HG03159 (cell line): ENCODE data around the gene NOP10.
"Not testable (repeated sequence)": the region's sequence is repeated elsewhere in the genome, so short reads cannot be mapped to it uniquely, and the experiment has no call there.

Experiments used
- ATAC-seq: cut with Tn5 transposase; IDR thresholded peaks from one replicate; pipeline ENCODE4 v1.9.1; 2021; ENCODE audit warnings: mild to moderate bottlenecking, moderate library complexity; ENCODE audit not compliant: unreplicated experiment

Gene NOP10

GRCh38 chr15:34359416-34359815, 16.5 kb upstream of the NOP10 start:
- no peak for ATAC-seq

- ATAC-seq, result no peak
Observed at GRCh38 chr15:34358948-34359347, 16.0 kb upstream of the NOP10 start.

GRCh38 chr15:34358367-34358766, 15.4 kb upstream of the NOP10 start:
- no peak for ATAC-seq

GRCh38 chr15:34357653-34358052, 14.7 kb upstream of the NOP10 start:
- ATAC-seq, result no peak

- no peak for ATAC-seq
Observed at GRCh38 chr15:34355241-34355640, 12.3 kb upstream of the NOP10 start.

- no peak for ATAC-seq
Observed at GRCh38 chr15:34354286-34354685, 11.3 kb upstream of the NOP10 start.

- no peak for ATAC-seq
Observed at GRCh38 chr15:34353627-34354026, 10.7 kb upstream of the NOP10 start.

GRCh38 chr15:34352996-34353395, 10.1 kb upstream of the NOP10 start:
- not testable (repeated sequence) for ATAC-seq

- ATAC-seq, result no peak
Observed at GRCh38 chr15:34349769-34350168, 6.8 kb upstream of the NOP10 start.

- ATAC-seq, result no peak
Observed at GRCh38 chr15:34348735-34349300, 5.9 kb upstream of the NOP10 start.

- ATAC-seq, result no peak
Observed at GRCh38 chr15:34347951-34348638, 5.2 kb upstream of the NOP10 start.

GRCh38 chr15:34342213-34342736, 661 bp downstream of the NOP10 start:
- not testable (repeated sequence) for ATAC-seq

- ATAC-seq, result no peak
Observed at GRCh38 chr15:34341381-34342212, 1.3 kb downstream of the NOP10 start.

- no peak for ATAC-seq
Observed at GRCh38 chr15:34339946-34340345, 3.0 kb downstream of the NOP10 start.

- ATAC-seq, result no peak
Observed at GRCh38 chr15:34338347-34338746, 4.6 kb downstream of the NOP10 start.

GRCh38 chr15:34337557-34338306, 5.2 kb downstream of the NOP10 start, which contains the start of gene SLC12A6:
TSS of gene SLC12A6 (minus strand) at chr15:34337781. CDS start at chr15:34336680, 1,101 bp downstream.
- peak; percentile 66 for ATAC-seq

GRCh38 chr15:34336991-34337556, 5.9 kb downstream of the NOP10 start:
- ATAC-seq, result peak; percentile 13

- ATAC-seq, result no peak
Observed at GRCh38 chr15:34336231-34336990, 6.5 kb downstream of the NOP10 start.

GRCh38 chr15:34335176-34336032, 7.5 kb downstream of the NOP10 start:
- ATAC-seq, result no peak
